ENCODE measurements around the gene LCN12.
"Not testable (repeated sequence)": the region's sequence is repeated elsewhere in the genome, so short reads cannot be mapped to it uniquely, and the experiment has no call there.

Gene LCN12

DNA sequence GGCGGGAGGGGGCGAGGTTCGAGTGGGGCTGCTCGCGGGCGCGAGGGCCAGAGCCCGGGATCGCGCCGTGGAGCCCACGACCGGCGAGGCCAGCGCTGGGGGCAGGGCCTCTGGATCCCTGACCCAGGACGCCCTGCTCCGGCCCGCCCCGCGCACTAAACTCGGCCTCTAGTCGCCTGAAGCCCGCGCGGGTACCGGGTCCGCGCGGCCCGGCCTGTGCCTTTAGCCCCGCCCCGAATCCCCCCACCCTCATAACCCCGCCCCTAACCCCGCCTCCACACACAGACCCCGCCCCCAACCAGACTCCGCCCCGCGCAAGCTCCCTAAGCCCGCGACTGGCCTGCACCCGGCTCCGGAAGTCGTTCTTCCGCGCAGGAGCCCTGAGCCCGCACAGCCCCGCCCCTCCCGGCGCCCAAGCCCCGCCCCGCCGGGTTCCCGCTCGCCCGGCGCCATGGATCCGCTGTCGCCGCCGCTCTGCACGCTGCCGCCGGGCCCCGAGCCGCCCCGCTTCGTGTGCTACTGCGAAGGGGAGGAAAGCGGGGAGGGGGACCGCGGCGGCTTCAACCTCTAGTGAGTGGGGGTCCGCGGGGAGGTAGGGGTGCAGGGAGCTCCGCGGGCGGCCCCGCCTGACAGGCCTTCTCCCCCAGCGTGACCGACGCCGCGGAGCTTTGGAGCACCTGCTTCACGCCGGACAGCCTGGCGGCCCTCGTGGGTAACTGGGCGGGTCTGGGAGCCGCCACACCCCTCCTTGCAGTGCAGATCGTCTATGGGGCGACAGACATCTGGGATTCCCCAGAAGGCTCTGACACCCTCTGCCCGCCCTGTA is 40.1 kb downstream of the LCN12 start, which contains the start of gene PAXX:
PAXX (plus strand) TSS at position 430 of the 826 bp plus-strand sequence; CDS start at position 452, 22 bp downstream.
- peak; percentile 93 for DNase-seq

DNA sequence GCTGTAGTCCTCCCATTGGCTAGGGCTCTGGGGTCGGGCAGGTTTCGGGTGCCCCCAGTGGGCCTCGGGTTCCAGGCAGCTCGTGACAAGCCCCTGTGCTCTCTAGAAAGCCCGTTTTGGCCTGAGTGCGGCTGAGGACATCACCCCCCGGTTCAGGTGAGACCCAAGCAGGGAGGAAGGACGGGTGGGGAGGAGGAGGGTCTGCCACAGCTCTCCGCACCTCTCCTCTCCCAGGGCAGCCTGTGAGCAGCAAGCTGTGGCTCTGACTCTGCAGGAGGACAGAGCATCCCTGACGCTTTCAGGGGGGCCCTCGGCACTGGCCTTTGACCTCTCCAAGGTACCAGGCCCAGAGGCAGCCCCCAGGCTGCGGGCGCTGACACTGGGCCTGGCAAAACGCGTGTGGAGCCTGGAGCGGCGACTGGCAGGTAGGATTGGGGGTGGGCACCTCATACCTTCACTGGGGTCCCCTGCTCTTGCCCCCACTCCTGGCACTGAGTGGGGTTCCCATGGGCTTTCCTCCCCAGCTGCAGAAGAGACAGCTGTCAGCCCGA is 40.8 kb downstream of the LCN12 start:
- DNase-seq = no peak

DNA sequence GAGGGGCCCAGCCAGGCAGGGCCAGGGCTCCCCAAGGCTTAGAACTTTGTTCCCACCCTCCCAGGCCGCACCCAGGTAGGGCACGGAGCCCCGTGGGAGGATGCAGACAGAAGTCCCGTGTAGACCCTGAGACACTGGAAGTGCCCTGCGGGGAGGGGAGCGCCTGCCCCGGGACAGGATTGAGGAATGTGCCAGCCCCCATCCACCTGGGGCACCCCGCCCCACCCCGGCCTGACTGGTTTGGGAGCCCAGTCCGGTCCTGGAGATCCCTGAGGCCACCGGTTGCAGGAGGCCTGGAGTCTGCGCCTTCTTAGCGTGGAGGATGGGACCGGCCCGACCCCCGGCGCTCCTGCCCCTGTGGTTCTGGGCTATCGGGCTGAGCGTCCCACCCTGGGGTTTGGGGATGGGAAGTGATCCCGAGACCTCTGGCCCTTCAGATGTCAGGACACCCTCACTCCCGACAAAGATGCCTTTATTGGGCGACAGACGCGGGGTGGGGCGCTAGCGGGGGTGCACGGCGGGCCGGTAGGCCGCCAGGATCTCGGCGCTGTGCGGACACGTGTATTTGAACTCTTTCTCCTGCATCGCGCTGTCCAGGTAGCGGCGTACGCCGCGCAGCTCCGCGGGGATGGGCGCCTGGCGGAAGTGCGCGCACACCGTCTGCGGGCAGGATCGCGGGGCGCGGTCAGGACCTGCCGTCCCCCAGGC is 42.3 kb downstream of the LCN12 start:
- DNase-seq = no peak

DNA sequence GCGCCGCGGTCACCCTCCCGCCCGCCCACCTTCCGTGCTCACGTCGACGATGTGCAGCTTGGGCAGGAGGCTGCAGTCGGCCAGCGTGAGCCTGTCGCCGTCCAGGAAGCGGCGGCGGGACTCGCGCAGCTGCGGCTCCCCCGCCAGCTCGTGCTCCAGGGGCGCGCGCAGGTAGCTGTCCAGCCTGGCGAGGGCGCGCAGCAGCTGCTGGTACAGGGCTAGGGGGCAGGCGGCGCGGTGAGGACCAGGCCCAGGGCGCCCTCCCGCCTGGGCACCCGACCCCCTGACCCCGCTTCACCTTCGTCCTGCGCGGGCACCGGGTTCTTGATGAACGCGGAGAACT is 42.8 kb downstream of the LCN12 start:
- no peak for DNase-seq

DNA sequence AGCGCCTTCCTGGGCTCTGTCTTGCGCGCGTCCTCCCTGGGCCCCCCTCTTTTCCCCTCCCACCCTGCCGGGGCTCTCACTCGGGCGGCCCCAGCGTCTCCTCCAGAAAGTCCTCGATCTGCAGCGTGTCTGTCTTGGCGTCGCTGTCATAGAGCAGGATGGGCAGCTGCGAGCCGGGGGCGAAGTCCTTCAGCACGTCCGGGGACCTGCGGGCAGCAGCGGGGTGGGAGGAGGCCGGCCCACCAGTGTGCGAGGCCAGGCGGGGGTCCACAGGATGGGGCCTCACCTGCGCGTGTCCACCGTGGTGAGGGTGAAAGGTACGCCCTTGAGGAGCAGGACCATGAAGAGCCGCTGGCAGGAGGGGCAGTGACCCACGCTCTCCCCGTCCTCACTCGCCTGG is 43.3 kb downstream of the LCN12 start:
- no peak for DNase-seq

DNA sequence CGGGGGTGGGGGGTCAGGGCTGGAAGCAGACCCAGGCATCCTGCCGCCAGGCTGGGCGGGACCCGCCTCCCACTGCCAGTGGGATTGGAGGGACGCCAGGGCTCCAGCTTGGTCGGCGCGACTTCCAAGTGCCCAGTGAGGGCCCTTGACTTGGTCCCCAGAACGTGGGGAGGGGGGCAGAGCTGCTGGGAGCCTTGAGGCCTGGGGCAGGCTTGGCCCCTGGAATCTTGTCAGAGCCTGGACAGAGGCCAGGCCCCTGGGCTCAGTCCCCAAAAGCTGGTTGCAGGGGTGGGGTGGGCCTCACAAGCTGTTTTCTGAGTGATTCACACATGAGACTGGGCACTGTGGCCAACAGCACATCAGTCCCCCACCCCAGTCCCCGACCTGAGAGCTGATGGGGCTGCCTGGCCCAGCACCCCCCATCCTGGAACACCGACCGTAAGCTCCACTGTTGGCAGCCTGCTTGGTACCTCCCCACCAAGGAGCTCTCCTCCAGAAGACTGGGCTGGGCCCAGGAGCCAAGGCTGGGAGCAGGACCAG is 43.8 kb downstream of the LCN12 start:
- DNase-seq = no peak

DNA sequence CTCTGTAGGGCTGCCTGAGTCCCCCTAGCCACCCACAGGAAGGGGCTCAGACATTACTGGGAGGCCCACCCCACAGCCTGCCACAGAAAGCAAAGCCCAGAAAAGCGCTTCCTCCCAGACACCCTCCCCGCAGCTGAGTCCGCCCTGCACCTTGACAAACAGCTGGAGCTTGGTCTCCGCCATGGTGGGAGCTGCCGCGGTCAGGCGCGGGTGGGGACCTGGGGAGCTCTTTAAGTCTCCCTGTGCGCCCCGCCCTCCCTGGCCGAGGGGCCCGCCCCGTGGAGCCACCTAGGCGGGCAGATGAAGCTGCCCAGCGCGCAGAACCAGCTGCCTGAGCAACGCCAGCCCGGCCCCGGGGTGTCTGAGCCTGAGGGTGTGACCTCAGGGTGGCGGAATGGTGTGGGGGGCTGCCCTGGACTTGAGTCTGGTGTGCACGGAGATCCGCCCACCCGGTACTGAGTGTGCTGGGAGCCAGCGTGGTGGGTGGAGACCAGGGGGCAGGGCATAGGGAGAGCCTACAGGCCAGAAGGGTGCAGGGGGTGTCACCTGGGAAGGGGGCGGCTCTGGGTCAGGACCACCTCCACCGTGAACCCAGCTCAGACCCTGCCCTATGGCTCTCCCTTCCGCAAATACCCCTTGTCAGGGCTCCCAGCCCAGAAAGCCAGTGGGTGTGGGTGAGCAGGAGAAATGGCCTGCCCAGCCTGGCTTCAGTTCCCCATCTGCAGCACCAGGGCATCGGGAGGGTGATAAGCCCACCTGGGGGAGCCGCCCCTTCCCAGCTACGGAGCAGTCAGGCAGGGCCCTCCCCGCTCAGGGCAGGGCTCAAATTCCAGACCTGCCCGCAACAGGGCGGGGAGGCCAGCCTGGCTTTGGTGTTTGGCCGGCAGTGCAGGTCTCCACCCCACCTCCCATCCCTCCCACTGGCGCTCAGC is 44.6 kb downstream of the LCN12 start, which contains the start of gene CLIC3:
CLIC3 (minus strand) TSS at position 208 of the 932 bp plus-strand sequence; CDS start at position 183, 25 bp downstream.
- DNase-seq = peak; percentile 11

DNA sequence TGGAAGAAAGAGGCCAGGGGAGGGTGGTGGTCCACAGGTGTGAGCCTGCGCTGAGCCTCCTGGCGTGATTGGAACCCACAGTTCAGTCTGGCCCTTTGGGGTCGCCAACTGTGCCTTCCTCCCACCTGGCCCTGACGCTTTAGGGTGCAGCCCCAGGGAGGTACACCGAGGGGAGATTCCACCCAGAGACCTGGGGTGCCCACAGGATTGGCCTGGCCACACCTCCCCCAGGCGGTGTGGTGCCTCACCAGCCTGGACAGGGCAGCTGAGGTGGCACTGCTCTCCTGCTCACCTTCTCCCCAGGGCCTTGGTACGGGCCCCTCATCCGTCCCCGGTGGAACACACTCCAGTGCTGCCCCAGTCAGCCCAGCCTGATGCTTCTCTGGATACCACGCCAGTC is 45.3 kb downstream of the LCN12 start:
- no peak for DNase-seq

DNA sequence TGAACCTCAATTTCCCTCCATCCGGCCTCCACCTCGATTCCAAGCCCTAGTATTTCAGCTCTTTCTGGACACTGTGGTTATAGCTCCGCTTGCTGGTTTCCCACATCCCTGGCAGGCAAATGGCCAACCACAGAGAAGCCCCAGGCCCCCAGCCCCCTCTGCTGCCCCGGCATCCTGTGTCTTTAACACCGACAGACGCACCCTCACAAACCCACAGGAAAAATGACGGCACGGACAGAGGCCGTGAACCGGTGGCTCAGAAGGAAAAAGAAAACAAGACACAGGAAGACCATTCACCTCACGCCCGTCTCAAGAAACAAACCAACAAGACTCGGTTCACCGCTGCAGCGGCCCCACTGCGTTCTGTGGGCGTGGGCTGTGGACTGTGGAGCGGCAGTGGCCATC is 45.8 kb downstream of the LCN12 start:
- DNase-seq = no peak

DNA sequence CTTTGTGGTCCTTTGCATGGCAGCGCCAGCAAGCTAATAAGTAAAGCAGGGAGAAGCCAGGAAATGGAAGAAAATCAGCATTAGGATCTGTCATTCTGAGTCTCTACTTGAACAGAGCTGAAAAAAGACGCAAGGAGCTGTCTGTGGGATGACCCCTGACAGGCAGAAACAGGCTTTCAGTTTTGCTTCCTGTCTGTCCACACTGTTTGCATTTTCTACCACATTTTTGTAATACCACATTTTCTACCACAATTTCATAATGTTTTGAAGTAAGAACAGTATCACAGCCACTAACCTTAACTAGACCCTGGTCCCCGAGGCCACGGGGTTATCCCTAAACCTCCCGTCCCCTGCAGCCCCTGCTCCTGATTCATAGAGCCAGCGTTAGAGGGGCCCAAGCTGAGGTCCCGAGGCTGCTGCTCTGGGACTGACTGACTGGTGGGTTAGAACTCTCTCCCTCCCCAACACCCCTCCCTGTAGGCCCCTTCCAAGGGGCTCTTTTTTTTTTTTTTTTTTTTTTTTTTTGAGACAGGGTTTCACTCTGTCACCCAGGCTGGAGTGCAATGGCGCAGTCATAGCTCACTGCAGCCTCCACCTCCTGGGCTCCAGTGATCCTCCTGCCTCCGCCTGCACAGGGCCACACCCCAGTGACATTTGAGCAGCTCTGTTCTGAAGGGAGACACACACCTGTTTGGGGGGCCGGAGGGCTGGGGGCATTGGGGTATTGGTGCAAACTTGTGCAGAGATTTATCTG is 48.3 kb downstream of the LCN12 start:
- DNase-seq = peak; percentile 92

DNA sequence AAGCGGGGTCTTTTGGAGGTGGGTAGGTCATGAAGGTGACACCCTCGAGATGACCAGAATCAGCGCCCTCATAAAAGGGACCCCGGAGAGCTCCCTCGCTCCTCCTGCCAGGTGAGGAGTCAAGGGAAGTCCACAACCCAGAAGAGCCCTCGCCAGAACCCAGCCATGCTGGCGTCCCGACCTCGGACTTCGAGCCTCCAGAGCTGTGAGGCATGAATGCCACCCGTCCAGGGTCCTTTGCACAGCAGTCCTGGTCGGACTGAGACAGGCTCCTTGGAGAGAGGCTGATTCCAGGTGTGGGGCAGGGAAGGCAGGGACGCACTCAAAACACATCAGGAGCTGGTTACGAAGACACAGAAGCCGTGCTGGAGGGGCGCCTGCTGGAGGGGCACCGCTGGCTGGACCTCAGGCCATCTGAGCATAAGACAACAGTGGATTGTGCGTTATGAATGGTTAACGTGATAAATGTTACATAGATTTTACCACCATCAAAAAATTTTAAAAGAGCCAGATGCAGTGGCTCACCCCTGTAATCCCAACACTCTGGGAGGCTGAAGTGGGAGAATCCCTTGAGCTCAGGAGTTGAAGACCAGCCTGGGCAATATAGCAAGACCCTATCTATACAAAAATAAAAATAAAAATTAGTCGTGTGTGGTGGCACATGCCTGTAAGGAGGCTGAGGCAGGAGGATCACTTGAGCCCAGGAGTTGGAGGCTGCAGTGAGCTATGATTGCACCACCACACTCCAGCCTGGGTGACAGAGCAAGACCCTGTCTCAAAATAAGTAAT is 50.0 kb downstream of the LCN12 start:
- DNase-seq = no peak

DNA sequence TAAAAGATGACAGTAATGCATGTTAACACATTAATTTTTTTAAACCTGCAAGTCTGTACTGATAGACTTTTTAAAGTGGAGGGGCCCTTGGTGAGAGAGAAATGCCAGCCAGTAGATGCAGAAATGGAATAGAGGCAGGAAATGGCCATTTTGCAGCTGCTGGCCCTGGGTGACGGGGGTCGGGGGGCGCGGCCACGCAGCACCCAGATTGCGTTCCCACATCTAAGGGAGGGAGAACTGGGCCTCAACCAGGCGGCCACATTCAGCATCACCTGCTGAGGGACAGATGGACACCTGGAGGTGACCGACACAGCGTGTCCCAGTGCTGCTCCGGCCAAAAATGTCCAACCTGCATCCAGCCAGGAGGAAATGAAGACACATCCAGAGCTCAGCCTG is 50.6 kb downstream of the LCN12 start:
- DNase-seq = no peak

DNA sequence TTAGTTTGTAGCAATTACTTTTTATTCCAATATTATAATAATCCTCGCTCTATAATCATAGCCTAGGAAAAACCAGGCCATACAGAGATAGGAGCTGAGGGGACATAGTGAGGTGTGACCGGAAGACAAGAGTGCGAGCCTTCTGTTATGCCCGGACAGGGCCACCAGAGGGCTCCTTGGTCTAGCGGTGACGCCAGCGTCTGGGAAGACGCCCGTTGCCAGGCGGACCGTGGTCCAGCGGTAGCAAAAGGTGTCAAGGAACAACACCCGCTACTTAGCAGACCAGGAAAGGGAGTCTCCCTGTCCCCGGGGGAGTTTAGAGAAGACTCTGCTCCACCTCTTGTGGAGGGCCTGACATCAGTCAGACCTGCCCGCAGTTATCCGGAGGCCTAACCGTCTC is 52.2 kb downstream of the LCN12 start:
- DNase-seq = not testable (repeated sequence)
